Measurements from ENCODE around the gene INTS11.

Gene INTS11

DNA sequence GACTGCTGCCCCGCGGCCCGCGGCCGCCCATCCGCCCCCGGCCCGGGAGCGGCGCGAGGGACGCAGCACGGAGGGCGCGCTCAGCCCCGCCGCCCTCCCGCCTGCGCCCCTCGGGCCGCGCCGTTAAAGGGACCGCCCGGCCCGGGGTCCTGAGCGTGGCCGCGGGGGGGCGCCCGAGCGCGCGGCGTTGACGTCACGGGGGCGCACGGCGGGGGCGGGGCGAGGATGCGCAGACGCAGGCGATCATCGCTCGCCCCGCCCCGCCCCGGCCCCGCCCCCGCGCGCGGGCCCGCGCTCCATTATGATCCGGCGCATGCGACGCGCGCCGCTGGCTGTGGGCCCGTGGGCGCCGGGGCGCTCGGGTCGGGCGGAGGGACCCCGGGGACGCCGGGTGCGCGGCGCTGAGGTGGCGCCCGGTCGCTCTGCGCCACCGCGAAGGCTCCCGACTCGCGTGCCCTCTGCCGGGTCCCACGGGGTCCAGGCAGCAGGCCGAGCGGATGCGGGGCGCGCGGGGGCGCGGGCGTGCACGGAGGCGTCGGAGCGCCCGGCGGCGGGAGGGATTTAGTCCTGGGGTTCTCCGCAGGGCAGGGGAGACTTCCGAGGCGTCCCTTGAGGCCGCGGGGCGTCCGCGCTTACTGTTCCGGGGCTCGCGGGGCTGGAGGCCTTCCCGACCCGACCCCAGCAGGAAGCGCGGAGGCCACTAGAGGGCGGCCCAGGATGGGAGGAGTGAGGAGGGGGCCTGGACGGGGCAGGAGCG lies 25.0 kb upstream of the INTS11 start, which contains the start of gene DVL1:
TSS of gene DVL1 (minus strand) at position 163 of the 757 bp plus-strand sequence. CDS start 353 bp downstream, outside the sequence.
- no peaks in the 10 kb centered on the region for H3K36me3 ChIP-seq (ENCODE audit: insufficient read depth, low read length)
- no peaks in the 10 kb centered on the region for H3K9me3 ChIP-seq (ENCODE audit: low read length)
- H3K9ac ChIP-seq (ENCODE audit: low read length) = peak within 1 kb of the TSS; percentile 82
- H3K27ac ChIP-seq (ENCODE audit: low read depth, low read length, poor library complexity, severe bottlenecking) = no peak within 1 kb of the TSS
- H3K4me1 ChIP-seq (ENCODE audit: insufficient read depth, low read length, severe bottlenecking) = peaks cover 14% of the 10 kb centered on the region
- peaks cover 2% of the 10 kb centered on the region; the same call in 1 of the 2 replicates for H4K20me1 ChIP-seq (ENCODE audit: insufficient read depth, low read length)
- H3F3A ChIP-seq (ENCODE audit: insufficient read depth, low read length) = no peaks in the 10 kb centered on the region; the same call in 1 of the 2 replicates
- H3K9me2 ChIP-seq (ENCODE audit: low read depth, low read length) = no peaks in the 10 kb centered on the region
- peak within 1 kb of the TSS; percentile 82 for H3K4me2 ChIP-seq (ENCODE audit: low read length)
- peaks cover 6% of the 10 kb centered on the region; the same call in 1 of the 2 replicates for H3K27me3 ChIP-seq (ENCODE audit: insufficient read depth, low read length)
- TF ChIP-seq, protein P1, sequence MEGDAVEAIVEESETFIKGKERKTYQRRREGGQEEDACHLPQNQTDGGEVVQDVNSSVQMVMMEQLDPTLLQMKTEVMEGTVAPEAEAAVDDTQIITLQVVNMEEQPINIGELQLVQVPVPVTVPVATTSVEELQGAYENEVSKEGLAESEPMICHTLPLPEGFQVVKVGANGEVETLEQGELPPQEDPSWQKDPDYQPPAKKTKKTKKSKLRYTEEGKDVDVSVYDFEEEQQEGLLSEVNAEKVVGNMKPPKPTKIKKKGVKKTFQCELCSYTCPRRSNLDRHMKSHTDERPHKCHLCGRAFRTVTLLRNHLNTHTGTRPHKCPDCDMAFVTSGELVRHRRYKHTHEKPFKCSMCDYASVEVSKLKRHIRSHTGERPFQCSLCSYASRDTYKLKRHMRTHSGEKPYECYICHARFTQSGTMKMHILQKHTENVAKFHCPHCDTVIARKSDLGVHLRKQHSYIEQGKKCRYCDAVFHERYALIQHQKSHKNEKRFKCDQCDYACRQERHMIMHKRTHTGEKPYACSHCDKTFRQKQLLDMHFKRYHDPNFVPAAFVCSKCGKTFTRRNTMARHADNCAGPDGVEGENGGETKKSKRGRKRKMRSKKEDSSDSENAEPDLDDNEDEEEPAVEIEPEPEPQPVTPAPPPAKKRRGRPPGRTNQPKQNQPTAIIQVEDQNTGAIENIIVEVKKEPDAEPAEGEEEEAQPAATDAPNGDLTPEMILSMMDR (IDR thresholded peaks at IDR 0.05; ENCODE audit: low read length) = peak; percentile 51
- no peak for TF ChIP-seq EZH2 (IDR thresholded peaks at IDR 0.05; ENCODE audit: borderline replicate concordance, low read length)
- H3K79me2 ChIP-seq (ENCODE audit: insufficient read depth, low read length) = no peaks in the 10 kb centered on the region
- peak within 1 kb of the TSS; percentile 68 for H3K4me3 ChIP-seq (ENCODE audit: low read depth, low read length, poor library complexity, severe bottlenecking)
- no peak within 1 kb of the TSS for H2AFZ ChIP-seq (ENCODE audit: low read length)

DNA sequence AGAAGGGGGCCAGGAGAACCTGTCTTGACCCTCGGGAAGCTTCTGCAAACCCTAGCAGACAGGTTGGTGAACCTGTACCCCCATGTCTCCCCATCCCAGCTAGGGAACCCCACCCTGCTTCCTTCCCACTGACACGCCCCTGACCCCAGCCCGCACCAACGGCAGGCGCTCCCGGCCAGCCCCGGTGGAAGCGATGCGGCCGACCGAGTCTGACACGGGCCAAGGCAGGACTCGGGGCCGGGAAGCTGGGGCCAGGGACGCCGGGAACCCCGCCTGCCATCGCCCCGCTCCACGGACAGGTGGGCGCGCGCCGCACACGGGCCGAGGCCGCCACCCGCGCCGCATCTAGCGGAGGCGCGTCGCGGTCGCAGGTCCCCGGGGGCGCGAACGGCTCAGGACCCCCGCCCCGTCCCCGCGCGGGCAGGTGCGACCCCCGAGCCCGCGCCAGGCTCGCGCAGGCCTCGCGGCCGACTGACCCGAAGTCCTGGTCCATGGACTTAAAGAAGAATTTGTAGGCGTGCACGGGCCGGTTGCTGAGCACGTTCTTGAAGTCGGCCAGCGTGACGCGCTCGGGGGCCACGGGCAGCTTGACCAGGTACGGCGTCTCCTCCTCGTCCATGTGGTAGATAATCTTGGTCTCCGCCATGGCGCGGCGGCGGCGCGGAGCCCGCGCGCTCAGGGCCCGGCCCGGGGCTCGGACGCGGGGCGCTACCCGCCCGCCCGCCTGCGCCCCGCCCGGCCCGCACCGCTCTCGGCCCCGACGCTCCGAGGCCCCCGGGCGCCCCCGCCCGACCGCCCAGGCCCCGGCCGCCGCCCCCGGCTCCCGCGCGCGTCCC lies 24.2 kb upstream of the INTS11 start:
- Histone ChIP-seq H3K4me1 (ENCODE audit: insufficient read depth, low read length, severe bottlenecking) (peaks cover 14% of the 10 kb centered on the region), H3K9me3 (ENCODE audit: low read length) (no peaks in the 10 kb centered on the region), H3K9me2 (ENCODE audit: low read depth, low read length) (no peaks in the 10 kb centered on the region), H3K36me3 (ENCODE audit: insufficient read depth, low read length) (no peaks in the 10 kb centered on the region), H2AFZ (ENCODE audit: low read length) (no peak overlapping the region), H3K4me2 (ENCODE audit: low read length) (peak overlapping the region; percentile 82), H3K4me3 (ENCODE audit: low read depth, low read length, poor library complexity, severe bottlenecking) (peak overlapping the region; percentile 68), H3F3A (ENCODE audit: insufficient read depth, low read length) (no peaks in the 10 kb centered on the region; the same call in 1 of the 2 replicates), H3K79me2 (ENCODE audit: insufficient read depth, low read length) (no peaks in the 10 kb centered on the region), H4K20me1 (ENCODE audit: insufficient read depth, low read length) (peaks cover 2% of the 10 kb centered on the region; the same call in 1 of the 2 replicates), H3K27ac (ENCODE audit: low read depth, low read length, poor library complexity, severe bottlenecking) (no peak overlapping the region), H3K27me3 (ENCODE audit: insufficient read depth, low read length) (peaks cover 6% of the 10 kb centered on the region; the same call in 1 of the 2 replicates), H3K9ac (ENCODE audit: low read length) (peak overlapping the region; percentile 61; the same call in 1 of the 2 replicates)
- TF ChIP-seq, protein P1 (IDR thresholded peaks at IDR 0.05; ENCODE audit: low read length) = no peak
- TF ChIP-seq EZH2 (IDR thresholded peaks at IDR 0.05; ENCODE audit: borderline replicate concordance, low read length) = no peak

- no peaks in the 10 kb centered on the region for H3K36me3 ChIP-seq (ENCODE audit: insufficient read depth, low read length)
- H3K9me2 ChIP-seq (ENCODE audit: low read depth, low read length) = no peaks in the 10 kb centered on the region
- no peak overlapping the region for H3K27ac ChIP-seq (ENCODE audit: low read depth, low read length, poor library complexity, severe bottlenecking)
- H4K20me1 ChIP-seq (ENCODE audit: insufficient read depth, low read length) = peaks cover 2% of the 10 kb centered on the region; the same call in 1 of the 2 replicates
- H3K27me3 ChIP-seq (ENCODE audit: insufficient read depth, low read length) = peaks cover 6% of the 10 kb centered on the region; the same call in 1 of the 2 replicates
- peaks cover 14% of the 10 kb centered on the region for H3K4me1 ChIP-seq (ENCODE audit: insufficient read depth, low read length, severe bottlenecking)
- peak overlapping the region; percentile 68 for H3K4me3 ChIP-seq (ENCODE audit: low read depth, low read length, poor library complexity, severe bottlenecking)
- peak overlapping the region; percentile 61; the same call in 1 of the 2 replicates for H3K9ac ChIP-seq (ENCODE audit: low read length)
- H2AFZ ChIP-seq (ENCODE audit: low read length) = no peak overlapping the region
- no peaks in the 10 kb centered on the region for H3K79me2 ChIP-seq (ENCODE audit: insufficient read depth, low read length)
- H3K9me3 ChIP-seq (ENCODE audit: low read length) = no peaks in the 10 kb centered on the region
- no peaks in the 10 kb centered on the region; the same call in 1 of the 2 replicates for H3F3A ChIP-seq (ENCODE audit: insufficient read depth, low read length)
- no peak for TF ChIP-seq EZH2 (IDR thresholded peaks at IDR 0.05; ENCODE audit: borderline replicate concordance, low read length)
- TF ChIP-seq, protein P1 (IDR thresholded peaks at IDR 0.05; ENCODE audit: low read length) = no peak
- H3K4me2 ChIP-seq (ENCODE audit: low read length) = peak overlapping the region; percentile 82
Observed at GRCh38 chr1:1347663-1348419, 23.4 kb upstream of the INTS11 start.

Data from OCI-LY1 (cell line).